Stimulated activated CD4-positive, alpha-beta T cell treated with anti-CD3 and anti-CD28 coated beads, Interleukin-4, amount 100 ng/mL, for 4 hours (primary cell): ENCODE results near the gene FSTL5.

ENCODE experiments used
- DNase-seq, 2 experiments: peaks; one replicate each; pipeline ENCODE4 v3.0.0-alpha.2; 2020

The FSTL5 gene

DNA sequence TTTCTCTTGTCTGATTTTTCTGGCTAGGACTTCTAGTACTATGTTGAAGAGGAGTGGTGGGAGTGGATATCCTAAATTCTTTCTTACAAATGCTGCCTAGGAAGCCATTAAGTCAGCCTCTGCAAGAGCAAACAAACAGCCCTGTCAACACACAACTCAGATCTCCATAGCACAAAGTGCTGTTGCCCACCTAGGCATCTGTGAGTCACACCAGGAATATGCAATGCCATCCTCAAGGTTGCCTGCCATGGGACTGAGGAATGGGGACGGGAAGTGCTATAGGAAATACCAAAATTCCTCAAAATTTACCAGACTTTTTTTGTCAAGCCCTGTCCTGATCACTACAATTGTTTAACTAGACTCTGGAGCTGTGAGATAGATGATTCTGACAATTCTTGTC is 466.9 kb downstream of the FSTL5 start:
- DNase-seq: no peak

DNA sequence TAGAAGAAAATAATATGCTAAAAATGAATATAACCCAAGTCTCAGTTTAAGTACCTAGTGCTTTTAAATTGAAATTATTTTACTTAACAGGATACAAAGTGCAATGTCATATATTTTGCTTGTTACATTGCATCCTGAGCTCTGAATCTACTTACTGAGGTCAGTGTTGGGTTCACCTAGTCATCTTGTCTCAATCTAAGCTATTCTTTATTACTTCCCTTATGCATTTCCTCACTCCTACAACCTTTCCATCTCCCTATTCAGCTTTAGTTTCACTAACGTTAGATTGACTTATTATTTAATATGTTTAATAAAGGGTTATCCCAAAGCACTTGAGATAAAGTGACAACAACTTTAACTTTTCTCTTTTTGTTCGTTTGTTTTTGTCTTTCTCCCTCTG is 483.7 kb downstream of the FSTL5 start:
- no peak for DNase-seq

- no peak for DNase-seq
These were observed 499.1 kb downstream of the FSTL5 start for GRCh38 chr4:161664740-161665139.

DNA sequence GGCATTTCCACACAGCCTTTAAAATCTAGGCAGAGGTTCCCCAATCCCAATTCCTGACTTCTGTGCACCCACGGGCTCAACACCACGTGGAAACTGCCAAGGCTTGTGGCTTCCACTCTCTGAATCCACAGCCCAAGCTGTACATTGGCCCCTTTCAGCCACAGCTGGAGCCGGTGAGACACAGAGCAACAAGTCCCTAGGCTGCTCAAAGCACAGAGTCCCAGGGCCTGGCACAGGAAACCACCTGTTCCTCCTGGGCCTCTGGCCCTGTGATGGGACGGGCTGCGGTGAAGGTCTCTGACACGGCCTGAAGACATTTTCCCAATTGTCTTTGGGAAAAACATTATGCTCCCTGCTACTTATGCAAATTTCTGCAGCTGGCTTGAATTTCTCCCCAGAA is 500.0 kb downstream of the FSTL5 start:
- DNase-seq: no peak

DNA sequence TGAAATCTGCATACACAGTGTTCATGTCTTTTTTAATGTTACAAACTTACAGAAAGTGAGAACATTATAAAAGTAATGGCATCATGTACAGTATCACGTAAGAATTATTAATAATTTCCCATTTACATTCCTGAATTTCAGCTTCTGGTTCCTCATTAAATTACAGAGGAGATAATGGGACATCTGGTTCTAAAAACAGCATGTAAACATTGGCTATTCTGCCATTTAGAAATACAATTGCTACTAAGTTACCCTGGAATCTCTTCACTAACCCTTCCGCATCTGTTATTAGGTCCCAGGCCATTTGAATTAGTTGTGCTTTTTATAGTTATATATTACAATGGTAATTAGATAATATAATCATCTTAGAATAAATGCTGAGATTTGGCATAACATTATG is 505.1 kb downstream of the FSTL5 start:
- DNase-seq: no peak

GRCh38 chr4:161657616-161658015 is 506.2 kb downstream of the FSTL5 start:
- no peak for DNase-seq

DNA sequence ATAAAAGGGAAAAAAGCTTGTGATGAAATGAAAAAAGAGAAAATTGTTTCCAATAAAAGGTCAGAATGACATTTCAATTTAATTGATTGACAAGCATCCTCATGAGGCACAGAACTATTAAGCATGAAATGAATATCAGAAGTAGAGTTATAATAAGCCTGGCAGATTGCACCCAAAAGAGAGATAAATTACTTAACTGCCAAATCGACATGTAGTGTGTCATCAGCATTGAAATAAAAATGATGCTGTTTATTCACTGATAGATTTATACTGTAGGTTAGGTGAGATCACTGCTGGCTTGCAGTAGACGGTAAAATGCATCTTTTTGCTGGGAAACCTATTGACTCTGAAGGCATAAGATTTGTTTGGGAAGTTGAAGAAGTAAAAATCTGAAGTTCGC is 507.2 kb downstream of the FSTL5 start:
- DNase-seq: no peak

GRCh38 chr4:161655148-161655547 is 508.7 kb downstream of the FSTL5 start:
- DNase-seq: no peak

GRCh38 chr4:161653697-161654096 is 510.1 kb downstream of the FSTL5 start:
- no peak for DNase-seq

- no peak for DNase-seq
These were observed 512.2 kb downstream of the FSTL5 start for GRCh38 chr4:161651586-161651985.

DNA sequence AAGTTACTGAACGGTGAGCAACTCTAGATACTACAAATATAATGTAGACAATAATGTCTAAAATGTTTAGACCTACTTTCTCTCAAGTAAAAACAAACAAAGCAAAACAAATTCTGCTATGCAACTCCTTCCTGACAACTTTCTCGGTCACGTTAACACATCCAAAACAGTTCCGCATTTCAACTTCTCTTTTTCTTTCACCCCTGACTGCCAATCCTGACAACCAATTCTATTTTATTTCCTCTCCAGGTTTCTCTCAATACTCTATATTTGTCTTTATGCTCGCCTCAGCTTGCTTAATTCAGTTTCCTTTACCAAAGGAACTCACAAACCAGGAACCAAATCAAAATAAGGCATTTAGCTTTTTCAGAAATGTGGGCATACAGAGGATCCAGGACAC is 513.0 kb downstream of the FSTL5 start:
- DNase-seq: no peak

DNA sequence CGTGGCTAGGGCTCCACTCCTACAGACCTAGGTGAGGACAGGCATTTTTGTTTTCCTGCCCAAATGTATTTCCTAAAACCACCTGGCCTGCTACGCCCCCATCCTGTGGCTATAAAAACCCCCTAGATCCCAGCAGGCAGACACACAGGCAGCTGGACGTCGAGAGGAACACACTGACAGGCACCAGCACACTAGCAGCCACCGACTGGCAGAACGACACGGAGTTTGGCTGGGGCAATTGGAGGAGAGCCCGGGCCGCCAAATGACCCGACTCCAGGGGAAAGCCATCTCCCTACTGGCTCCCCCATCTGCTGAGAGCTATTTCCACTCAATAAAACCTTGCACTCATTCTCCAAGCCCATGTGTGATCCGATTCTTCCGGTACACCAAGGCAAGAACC is 516.0 kb downstream of the FSTL5 start:
- no peak for DNase-seq

DNA sequence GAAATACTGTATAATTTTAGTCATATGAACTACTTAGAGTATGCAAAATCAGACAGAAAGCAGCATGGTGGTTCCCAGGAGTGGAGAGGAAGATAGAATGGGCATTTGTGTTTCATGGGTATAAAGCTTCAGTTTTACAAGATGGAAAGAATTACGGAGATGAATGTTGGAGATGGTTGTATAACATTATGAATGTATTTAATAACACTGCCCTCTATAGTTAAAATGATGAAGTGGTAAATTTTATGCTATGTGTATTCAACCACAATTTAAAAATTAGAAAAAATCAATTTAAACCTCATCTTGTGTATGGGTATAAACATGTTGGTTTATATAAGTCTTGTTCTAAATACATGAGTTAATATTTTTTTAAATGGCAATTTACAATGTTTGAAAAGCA is 521.1 kb downstream of the FSTL5 start:
- no peak for DNase-seq

- no peak for DNase-seq
These were observed 533.9 kb downstream of the FSTL5 start for GRCh38 chr4:161629694-161630441.

- no peak for DNase-seq
These were observed 559.1 kb downstream of the FSTL5 start for GRCh38 chr4:161604516-161605300.

GRCh38 chr4:161601011-161601410 is 562.8 kb downstream of the FSTL5 start:
- no peak for DNase-seq

- DNase-seq: no peak
These were observed 568.5 kb downstream of the FSTL5 start for GRCh38 chr4:161595230-161595771.

DNA sequence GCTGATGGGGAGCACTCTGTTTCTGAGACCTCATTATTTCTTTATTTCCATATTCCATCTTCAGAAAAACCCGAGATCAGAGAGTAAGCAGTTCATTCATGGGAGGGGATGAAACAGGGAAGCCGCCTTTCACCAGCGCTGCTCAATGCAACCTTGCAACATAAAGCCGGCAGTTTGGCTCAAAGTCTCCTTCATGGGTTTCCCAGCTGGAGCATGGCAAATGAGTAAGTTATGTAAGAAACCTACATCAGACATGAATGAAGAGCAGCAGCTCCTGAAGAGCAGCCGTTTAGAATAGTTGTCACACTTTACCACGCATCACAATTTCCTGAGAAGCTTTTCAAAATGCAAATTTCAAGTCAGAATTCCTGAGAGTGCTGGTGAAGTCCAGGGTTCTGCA is 578.8 kb downstream of the FSTL5 start:
- no peak for DNase-seq

- no peak for DNase-seq
These were observed 580.3 kb downstream of the FSTL5 start for GRCh38 chr4:161583549-161583948.

- no peak for DNase-seq
These were observed 582.3 kb downstream of the FSTL5 start for GRCh38 chr4:161581262-161582230.

- no peak for DNase-seq
These were observed 586.1 kb downstream of the FSTL5 start for GRCh38 chr4:161577579-161578301.

GRCh38 chr4:161573836-161574235 is 590.0 kb downstream of the FSTL5 start:
- no peak for DNase-seq
